Measurements from ENCODE around the gene LMAN2.

DNA sequence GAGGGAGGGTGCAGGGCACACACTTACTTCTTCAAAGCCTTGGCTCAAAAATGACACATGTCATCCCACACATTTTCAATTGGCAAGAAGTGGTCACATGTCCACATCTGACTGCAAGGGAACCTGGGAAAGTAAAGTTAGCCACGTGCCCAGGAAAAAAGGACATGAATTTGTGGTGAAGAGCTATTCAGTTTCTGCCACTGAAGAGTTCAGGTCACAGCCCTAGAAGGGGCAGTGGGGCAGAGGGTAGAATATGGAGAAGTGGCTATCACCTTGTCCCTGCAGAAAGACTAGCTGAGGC lies 4.3 kb upstream of the LMAN2 start:
- TF ChIP-seq, protein P1, sequence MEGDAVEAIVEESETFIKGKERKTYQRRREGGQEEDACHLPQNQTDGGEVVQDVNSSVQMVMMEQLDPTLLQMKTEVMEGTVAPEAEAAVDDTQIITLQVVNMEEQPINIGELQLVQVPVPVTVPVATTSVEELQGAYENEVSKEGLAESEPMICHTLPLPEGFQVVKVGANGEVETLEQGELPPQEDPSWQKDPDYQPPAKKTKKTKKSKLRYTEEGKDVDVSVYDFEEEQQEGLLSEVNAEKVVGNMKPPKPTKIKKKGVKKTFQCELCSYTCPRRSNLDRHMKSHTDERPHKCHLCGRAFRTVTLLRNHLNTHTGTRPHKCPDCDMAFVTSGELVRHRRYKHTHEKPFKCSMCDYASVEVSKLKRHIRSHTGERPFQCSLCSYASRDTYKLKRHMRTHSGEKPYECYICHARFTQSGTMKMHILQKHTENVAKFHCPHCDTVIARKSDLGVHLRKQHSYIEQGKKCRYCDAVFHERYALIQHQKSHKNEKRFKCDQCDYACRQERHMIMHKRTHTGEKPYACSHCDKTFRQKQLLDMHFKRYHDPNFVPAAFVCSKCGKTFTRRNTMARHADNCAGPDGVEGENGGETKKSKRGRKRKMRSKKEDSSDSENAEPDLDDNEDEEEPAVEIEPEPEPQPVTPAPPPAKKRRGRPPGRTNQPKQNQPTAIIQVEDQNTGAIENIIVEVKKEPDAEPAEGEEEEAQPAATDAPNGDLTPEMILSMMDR (IDR thresholded peaks at IDR 0.05) = no peak
- no peak for TF ChIP-seq EP300 (IDR thresholded peaks at IDR 0.05)

Measured in tibial nerve (tissue), 4 donors.